ENCODE results near the gene MED20. TPM values are rescaled to one million over a fixed set of nuclear protein-coding genes. Genes with fewer than 3 reads are reported as not detected.
A peak's percentile ranks its signal among the peaks of the same experiment; 100 is the strongest.
"Not testable (repeated sequence)": the region's sequence is repeated elsewhere in the genome, so short reads cannot be mapped to it uniquely, and the experiment has no call there.

The MED20 gene
- polyA plus RNA-seq, 3 donors: 36.0 to 38.6 (median 36.0) TPM

- no peak for DNase-seq (ENCODE audit: extremely low read depth in 1 of 11, low read depth in 9 of 11, low spot score in 4 of 11)
Observed at GRCh38 chr6:41947581-41948220, 26.8 kb upstream of the MED20 start.

GRCh38 chr6:41943456-41943855 lies 22.5 kb upstream of the MED20 start:
- DNase-seq (ENCODE audit: extremely low read depth in 1 of 11, low read depth in 9 of 11, low spot score in 4 of 11): no peak

DNA sequence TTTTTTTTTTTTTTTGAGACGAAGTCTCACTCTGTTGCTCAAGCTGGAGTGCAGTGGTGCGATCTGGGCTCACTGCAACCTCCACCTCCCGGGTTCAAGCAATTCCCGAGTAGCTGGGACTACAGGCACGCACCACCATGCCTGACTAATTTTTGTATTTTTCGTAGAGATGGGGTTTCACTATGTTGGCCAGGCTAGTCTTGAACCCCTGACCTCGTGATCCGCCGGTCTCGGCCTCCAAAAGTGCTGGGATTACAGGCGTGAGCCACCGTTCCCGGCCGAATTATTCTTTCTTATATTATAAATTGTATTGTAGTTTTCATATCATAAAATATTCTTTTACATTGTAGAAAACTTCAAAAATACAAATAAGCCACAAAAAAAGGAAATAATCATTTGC lies 21.9 kb upstream of the MED20 start:
- DNase-seq (ENCODE audit: extremely low read depth in 1 of 11, low read depth in 9 of 11, low spot score in 4 of 11): not testable (repeated sequence)

- DNase-seq (ENCODE audit: extremely low read depth in 1 of 11, low read depth in 9 of 11, low spot score in 4 of 11): peak in 1 of 11 donors; percentile 43
Observed at GRCh38 chr6:41942067-41942851, 21.3 kb upstream of the MED20 start.

GRCh38 chr6:41941280-41942066 lies 20.5 kb upstream of the MED20 start, which contains the start of gene CCND3:
Gene CCND3, minus strand, starts transcription at chr6:41941808. Its CDS starts 159 bp downstream, at chr6:41941649.
- DNase-seq (ENCODE audit: extremely low read depth in 1 of 11, low read depth in 9 of 11, low spot score in 4 of 11): peak; percentile 67 to 89 (median 83)

DNA sequence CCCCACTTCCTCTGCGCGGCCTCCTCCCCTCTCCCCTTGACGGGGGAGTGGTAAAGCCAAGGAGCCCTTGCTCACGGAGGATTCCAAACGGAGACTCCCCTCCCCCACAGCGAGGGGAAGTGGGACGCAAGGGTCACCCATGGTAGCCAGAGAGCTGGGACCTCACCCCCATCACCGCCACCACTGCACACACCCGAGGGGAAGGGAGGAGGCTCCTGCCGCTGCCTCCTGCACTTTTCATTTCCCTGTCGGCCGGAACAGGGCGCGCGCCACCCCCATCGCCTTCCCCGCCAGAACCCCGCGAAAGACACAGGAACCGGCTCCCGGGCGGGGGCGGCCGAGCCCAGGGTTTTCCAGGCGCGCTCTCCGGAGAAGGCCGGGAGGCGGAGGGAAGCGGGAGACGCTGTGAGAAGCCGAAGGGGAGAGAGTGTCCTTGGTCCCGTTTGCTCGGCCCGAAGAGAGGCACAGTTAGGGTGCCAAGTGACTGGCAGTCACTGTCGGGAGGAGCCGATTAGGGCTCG lies 19.9 kb upstream of the MED20 start:
- peak in 1 of 11 donors; percentile 15 for DNase-seq (ENCODE audit: extremely low read depth in 1 of 11, low read depth in 9 of 11, low spot score in 4 of 11)

DNA sequence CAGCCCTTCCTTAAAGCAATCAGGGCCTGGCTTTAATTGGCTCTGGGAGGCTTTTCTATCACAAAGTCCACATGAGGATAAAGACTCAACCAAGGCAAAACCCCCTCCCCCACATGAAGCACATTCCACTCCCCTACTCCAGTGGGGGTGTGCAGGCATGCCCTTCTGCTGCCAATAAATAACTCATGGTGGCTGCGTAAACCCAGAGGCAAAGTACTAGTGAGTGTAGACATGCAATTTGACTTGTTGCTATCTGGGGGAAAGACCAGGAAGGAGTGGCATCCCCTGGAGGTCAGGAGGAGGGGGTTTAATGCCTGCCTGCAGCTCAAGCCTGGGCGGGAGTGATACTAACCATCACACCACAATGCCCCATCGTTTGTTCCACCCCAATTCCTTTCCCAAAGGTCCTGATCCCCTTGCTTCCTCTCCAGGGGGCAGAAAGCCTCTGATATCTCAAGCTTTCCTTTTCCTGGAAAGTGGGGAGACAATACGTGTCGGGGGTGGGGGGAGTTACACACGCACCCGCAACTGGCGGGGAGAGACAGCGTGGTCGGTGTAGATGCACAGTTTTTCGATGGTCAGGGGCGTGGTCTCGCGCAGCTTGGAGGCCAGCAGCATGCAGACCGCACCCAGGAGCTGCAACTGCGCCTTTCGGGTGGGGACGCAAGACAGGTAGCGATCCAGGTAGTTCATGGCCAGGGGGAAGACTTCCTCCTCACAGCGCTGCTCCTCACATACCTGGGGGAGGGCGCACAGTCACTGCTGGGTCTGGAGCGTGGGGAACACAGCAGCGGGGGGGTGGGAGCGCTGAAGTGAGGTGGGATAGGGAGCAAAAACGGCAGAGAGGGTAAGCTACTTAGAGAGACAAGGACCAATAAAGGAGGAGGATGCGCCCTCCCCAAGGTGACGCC lies 19.2 kb upstream of the MED20 start:
- peak in 2 of 11 donors; percentile 19 to 67 for DNase-seq (ENCODE audit: extremely low read depth in 1 of 11, low read depth in 9 of 11, low spot score in 4 of 11)

DNA sequence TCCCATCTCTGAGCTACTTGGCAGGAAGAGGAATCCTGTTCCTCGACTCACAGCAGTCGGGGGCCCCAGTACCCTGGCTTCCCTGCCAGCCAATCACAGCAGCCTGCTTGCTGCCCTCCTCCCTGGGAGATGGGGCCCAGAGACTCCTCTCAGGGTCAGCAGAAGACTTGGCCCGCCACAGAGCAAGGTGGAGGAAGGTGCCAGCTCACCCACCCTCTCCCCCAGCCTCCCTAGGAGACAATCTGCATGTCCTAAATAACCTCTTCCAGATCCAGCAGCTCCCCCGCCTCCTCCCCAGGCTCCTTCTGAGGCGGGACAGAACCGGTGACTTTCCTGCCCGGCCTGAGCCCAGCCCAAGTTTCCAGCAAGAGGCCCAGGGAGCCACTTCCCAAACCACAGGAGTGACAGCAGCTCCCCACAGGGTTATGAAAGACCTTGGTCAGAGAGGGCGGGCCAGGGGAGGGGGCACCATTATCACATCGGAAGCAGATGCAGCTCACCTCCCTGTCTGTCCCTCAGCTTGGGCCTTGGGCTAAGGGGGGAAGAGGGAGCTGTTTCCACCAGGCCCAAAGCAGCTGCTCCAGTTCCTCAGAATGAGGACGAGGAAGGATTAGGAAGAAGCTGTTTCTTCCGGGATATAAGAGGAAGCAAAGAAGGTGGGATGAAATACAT lies 18.4 kb upstream of the MED20 start:
- DNase-seq (ENCODE audit: extremely low read depth in 1 of 11, low read depth in 9 of 11, low spot score in 4 of 11): no peak

GRCh38 chr6:41938590-41939175 lies 17.7 kb upstream of the MED20 start:
- DNase-seq (ENCODE audit: extremely low read depth in 1 of 11, low read depth in 9 of 11, low spot score in 4 of 11): no peak

- DNase-seq (ENCODE audit: extremely low read depth in 1 of 11, low read depth in 9 of 11, low spot score in 4 of 11): no peak
Observed at GRCh38 chr6:41937861-41938574, 17.1 kb upstream of the MED20 start.

DNA sequence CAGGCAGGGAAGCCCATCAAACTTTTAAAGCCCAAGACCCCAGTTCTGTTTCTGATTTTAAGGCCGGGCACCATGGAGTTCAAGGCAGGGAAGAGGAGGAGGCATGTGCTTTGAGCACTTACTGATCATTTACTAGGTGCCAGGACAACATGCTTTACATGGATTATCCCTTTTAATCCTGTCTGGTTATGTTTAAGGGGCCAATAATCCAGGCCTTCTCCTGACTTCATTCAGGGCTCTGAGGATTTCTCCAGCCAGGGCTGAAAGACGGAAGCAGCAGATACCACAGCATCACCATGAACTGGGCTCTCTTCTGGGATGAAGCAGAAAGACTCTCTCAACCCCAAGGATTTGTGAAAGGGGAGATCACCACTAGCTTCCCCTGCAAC lies 16.5 kb upstream of the MED20 start:
- DNase-seq (ENCODE audit: extremely low read depth in 1 of 11, low read depth in 9 of 11, low spot score in 4 of 11): no peak

GRCh38 chr6:41936073-41936837 lies 15.3 kb upstream of the MED20 start:
- peak in 5 of 11 donors; percentile 34 to 54 (median 45) for DNase-seq (ENCODE audit: extremely low read depth in 1 of 11, low read depth in 9 of 11, low spot score in 4 of 11)

- DNase-seq (ENCODE audit: extremely low read depth in 1 of 11, low read depth in 9 of 11, low spot score in 4 of 11): no peak
Observed at GRCh38 chr6:41935685-41936072, 14.7 kb upstream of the MED20 start.

DNA sequence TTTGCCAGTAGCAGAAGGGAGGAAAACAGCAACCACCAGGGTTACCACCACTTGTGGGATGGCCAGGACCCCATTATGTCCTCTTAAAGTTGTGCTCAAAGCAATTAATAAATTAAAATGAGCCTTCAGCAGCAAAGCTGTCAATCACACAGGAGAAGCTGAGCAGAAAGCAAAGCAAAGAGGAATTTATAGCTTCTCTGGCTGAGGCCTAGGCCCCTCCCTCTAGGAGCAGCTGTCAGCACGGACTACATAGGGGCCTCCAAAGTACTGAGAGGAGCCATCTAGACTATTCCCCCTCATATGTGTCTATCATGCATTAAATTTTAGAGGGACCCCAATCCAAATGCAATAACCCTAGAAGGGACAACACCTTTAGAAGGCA lies 14.2 kb upstream of the MED20 start:
- DNase-seq (ENCODE audit: extremely low read depth in 1 of 11, low read depth in 9 of 11, low spot score in 4 of 11): no peak

DNA sequence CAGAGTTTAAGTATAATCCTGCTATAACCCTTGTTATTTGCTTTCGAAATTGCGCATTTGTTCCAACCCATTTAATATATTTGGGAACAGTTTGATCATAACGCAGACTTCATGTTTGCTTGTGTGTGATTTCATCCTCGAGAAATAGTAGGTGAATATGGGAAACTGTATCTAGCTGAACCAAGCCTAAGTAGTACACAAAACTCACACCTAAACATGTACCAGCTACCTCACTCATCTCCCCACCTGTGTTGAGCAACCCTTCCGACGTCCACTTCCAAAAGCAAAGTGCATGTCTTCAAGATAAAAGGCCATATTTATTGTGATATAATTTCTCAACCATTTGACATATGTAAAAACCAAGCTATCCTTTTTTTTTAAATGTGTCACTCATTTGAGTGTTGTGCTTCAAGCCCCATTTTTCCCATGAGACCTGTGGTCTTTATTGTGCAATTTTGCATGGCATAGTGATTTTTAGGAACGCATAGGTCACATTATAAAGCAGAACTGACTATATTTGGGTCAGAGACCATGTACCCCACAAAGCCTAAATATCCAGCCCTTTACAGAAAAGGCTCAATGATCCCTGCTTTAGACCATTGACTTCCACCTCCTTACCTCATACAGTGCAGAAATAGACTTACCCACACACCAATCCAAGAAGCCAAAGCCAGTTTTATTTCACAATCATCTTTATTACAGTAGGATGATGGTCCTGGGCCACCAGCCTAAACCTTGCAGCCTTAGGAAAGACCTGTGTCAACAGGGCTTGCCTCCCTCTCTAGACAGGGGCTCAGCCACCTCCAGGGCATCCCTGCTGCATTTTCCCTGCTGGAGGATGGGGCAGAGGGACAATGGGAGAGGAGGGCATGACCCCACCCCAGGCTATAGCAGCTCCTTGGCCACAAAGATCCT lies 13.6 kb upstream of the MED20 start:
- no peak for DNase-seq (ENCODE audit: extremely low read depth in 1 of 11, low read depth in 9 of 11, low spot score in 4 of 11)
